Measurements from ENCODE around the gene SCGB3A1. TPM values are rescaled to one million over a fixed set of nuclear protein-coding genes. Genes with fewer than 3 reads are reported as not detected.

Gene SCGB3A1
- total RNA-seq, 1 experiment from 2014 or later, result not detected

DNA sequence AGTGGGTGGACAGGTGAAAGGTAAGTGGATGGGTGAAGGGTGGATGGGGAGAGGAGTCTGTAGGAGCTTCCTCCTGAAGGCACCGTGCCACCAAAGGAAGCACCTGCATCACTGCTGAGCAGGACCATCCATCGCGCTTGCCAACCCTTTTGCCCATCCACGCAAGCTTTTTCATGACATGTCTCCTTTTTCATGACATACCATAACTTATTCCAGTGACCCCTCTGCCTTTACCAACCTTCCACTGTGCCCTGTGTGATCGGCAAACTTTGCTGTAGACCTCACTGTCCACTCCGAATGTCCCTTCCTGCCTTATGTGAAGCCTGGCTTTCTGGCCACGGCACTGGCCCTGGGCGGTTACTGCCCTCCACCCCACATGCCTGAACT lies 44.7 kb upstream of the SCGB3A1 start:
- DNase-seq, result no peak
- Histone ChIP-seq H2BK120ac (ENCODE audit: low read depth, low read length, poor library complexity, severe bottlenecking) (no peak overlapping the region), H3K79me1 (ENCODE audit: insufficient read depth, low read depth, low read length, poor library complexity, severe bottlenecking) (no peaks in the 10 kb centered on the region), H3K9ac (ENCODE audit: extremely low read depth, insufficient read length, low read length) (no peak overlapping the region), H2BK20ac (ENCODE audit: low read depth, low read length, poor library complexity, severe bottlenecking) (no peak overlapping the region), H2BK12ac (ENCODE audit: insufficient read length, low read depth, low read length) (no peak overlapping the region), H4K91ac (ENCODE audit: insufficient read length, low read depth, low read length) (no peak overlapping the region), H4K20me1 (ENCODE audit: control insufficient read depth, insufficient read depth, insufficient read length) (peaks cover 3% of the 10 kb centered on the region), H3T11ph (ENCODE audit: low read length) (no peak overlapping the region), H3K56ac (ENCODE audit: insufficient read length, low read depth, low read length) (no peak overlapping the region), H2BK5ac (ENCODE audit: insufficient read length, low read length) (no peak overlapping the region), H4K8ac (replicated peaks; ENCODE audit: insufficient read length, low read depth, low read length) (no peak overlapping the region), H3K27me3 (ENCODE audit: insufficient read depth, low read length) (no peaks in the 10 kb centered on the region), H3K23me2 (ENCODE audit: insufficient read length, low read depth, low read length, poor library complexity, severe bottlenecking) (no peaks in the 10 kb centered on the region), H3K23ac (ENCODE audit: insufficient read length, low read depth, low read length) (no peak overlapping the region), H3K79me2 (ENCODE audit: insufficient read depth, low read length) (no peaks in the 10 kb centered on the region), H2BK15ac (ENCODE audit: low read depth, low read length) (no peak overlapping the region), H3K4me1 (ENCODE audit: insufficient read depth, low read length) (no peaks in the 10 kb centered on the region), H3K4me2 (ENCODE audit: insufficient read depth, insufficient read length, low read length) (no peak overlapping the region), H3K9me3 (ENCODE audit: control insufficient read depth, low read depth, low read length) (no peaks in the 10 kb centered on the region), H2AFZ (ENCODE audit: low read length) (no peak overlapping the region), H3K27ac (ENCODE audit: insufficient read length, low read depth, low read length) (no peak overlapping the region), H3K18ac (ENCODE audit: insufficient read length, low read depth, low read length) (no peak overlapping the region), H3K14ac (ENCODE audit: insufficient read depth, low read length) (no peak overlapping the region), H4K5ac (ENCODE audit: insufficient read length, low read depth, low read length) (no peak overlapping the region), H3K4ac (ENCODE audit: low read depth, low read length) (no peak overlapping the region), H2AK5ac (ENCODE audit: insufficient read length, low read length) (no peak overlapping the region)
- Mint-ChIP-seq H3K9me3 (0 out of 5 replicates have a peak, but pooled peaks cover 0 to 2% of the 10 kb centered on the region in 2 experiments), H3K27me3 (ENCODE audit: low read depth) (peaks cover 8% of the 10 kb centered on the region), H3K4me1 (peaks cover 5 to 15% of the 10 kb centered on the region in 2 experiments; a peak in 2 of 4 replicates), H3K27ac (no peak overlapping the region), H3K4me3 (no peak overlapping the region), H3K36me3 (ENCODE audit: insufficient read depth in 1 of 3, low read depth in 3 of 3) (no peaks in the 10 kb centered on the region; a peak in 2 of 7 replicates)
- no CpG with 5 or more reads among the region's 8 CpGs for WGBS (ENCODE audit: extremely low coverage, insufficient read length, low lambda C conversion rate)
- TF ChIP-seq, protein P1, sequence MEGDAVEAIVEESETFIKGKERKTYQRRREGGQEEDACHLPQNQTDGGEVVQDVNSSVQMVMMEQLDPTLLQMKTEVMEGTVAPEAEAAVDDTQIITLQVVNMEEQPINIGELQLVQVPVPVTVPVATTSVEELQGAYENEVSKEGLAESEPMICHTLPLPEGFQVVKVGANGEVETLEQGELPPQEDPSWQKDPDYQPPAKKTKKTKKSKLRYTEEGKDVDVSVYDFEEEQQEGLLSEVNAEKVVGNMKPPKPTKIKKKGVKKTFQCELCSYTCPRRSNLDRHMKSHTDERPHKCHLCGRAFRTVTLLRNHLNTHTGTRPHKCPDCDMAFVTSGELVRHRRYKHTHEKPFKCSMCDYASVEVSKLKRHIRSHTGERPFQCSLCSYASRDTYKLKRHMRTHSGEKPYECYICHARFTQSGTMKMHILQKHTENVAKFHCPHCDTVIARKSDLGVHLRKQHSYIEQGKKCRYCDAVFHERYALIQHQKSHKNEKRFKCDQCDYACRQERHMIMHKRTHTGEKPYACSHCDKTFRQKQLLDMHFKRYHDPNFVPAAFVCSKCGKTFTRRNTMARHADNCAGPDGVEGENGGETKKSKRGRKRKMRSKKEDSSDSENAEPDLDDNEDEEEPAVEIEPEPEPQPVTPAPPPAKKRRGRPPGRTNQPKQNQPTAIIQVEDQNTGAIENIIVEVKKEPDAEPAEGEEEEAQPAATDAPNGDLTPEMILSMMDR (conservative IDR thresholded peaks at IDR 0.05), result no peak
